ENCODE data around the gene KRTAP10-2.
"Not testable (repeated sequence)": the region's sequence is repeated elsewhere in the genome, so short reads cannot be mapped to it uniquely, and the experiment has no call there.

The KRTAP10-2 gene

GRCh38 chr21:44592446-44593311 is 41.4 kb upstream of the KRTAP10-2 start, which contains the start of gene KRTAP10-6:
KRTAP10-6 (minus strand) TSS chr21:44592505; CDS start chr21:44592484, 21 bp downstream.
- H3K4me1 ChIP-seq (ENCODE audit: low read depth, poor library complexity, severe bottlenecking) = no peaks in the 10 kb centered on the region
- H3K4me3 ChIP-seq (IDR thresholded peaks at IDR 0.05; ENCODE audit: insufficient read depth, low read depth, low read length) = no peak within 1 kb of the TSS
- no peaks in the 10 kb centered on the region for H3K79me2 ChIP-seq (ENCODE audit: insufficient read depth, low read depth)
- no peak for TF ChIP-seq CTCF (conservative IDR thresholded peaks at IDR 0.05; ENCODE audit: low read depth, low read length)
- H4K20me1 ChIP-seq (ENCODE audit: insufficient read depth) = no peaks in the 10 kb centered on the region
- no peak within 1 kb of the TSS for H3K27ac ChIP-seq
- H3K9ac ChIP-seq = no peak within 1 kb of the TSS
- H3K36me3 ChIP-seq (ENCODE audit: insufficient read depth) = no peaks in the 10 kb centered on the region
- no peak within 1 kb of the TSS; the same call in 1 of the 2 replicates for H2AFZ ChIP-seq (ENCODE audit: low read depth)
- H3K27me3 ChIP-seq (ENCODE audit: insufficient read depth, low read depth) = peaks cover 52% of the 10 kb centered on the region; the same call in 1 of the 2 replicates
- H3K4me2 ChIP-seq = no peak within 1 kb of the TSS

GRCh38 chr21:44591801-44592130 is 40.5 kb upstream of the KRTAP10-2 start:
- peaks cover 43% of the 10 kb centered on the region; the same call in 1 of the 2 replicates for H3K27me3 ChIP-seq (ENCODE audit: insufficient read depth, low read depth)
- H3K4me3 ChIP-seq (IDR thresholded peaks at IDR 0.05; ENCODE audit: insufficient read depth, low read depth, low read length); H2AFZ ChIP-seq (ENCODE audit: low read depth); H3K4me1 ChIP-seq (ENCODE audit: low read depth, poor library complexity, severe bottlenecking); H4K20me1 ChIP-seq (ENCODE audit: insufficient read depth); H3K27ac ChIP-seq; H3K4me2 ChIP-seq; H3K79me2 ChIP-seq (ENCODE audit: insufficient read depth, low read depth); H3K36me3 ChIP-seq (ENCODE audit: insufficient read depth); H3K9ac ChIP-seq: not testable (repeated sequence)

GRCh38 chr21:44590897-44591800 is 39.8 kb upstream of the KRTAP10-2 start:
- H3K4me3 ChIP-seq (IDR thresholded peaks at IDR 0.05; ENCODE audit: insufficient read depth, low read depth, low read length); H3K36me3 ChIP-seq (ENCODE audit: insufficient read depth); H2AFZ ChIP-seq (ENCODE audit: low read depth); H3K27ac ChIP-seq; H3K79me2 ChIP-seq (ENCODE audit: insufficient read depth, low read depth); H3K4me2 ChIP-seq; H3K4me1 ChIP-seq (ENCODE audit: low read depth, poor library complexity, severe bottlenecking); H3K9ac ChIP-seq; H4K20me1 ChIP-seq (ENCODE audit: insufficient read depth): not testable (repeated sequence)
- peaks cover 37% of the 10 kb centered on the region; the same call in 1 of the 2 replicates for H3K27me3 ChIP-seq (ENCODE audit: insufficient read depth, low read depth)

DNA sequence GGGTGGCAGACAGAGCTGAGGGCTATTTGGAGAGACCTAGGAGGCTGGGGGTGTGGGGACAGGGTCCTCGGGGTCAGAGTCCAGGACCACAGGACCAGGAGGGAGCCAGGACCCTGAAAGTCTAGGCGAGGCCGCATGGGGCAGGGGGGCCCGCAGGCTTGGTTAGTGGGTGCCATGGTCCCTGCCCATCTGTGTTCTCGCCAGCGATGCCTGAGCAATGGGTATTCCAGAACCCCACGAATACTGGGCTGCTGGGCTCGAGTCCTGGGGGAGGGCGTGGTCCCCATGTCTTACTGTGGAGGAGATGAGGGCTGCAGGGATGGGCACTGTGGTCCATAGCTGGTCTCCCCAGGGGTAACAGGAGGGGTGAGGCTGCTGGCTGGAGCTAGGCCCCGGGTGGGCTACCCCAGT is 39.0 kb upstream of the KRTAP10-2 start:
- Histone ChIP-seq H3K4me1 (ENCODE audit: low read depth, poor library complexity, severe bottlenecking) (no peaks in the 10 kb centered on the region), H4K20me1 (ENCODE audit: insufficient read depth) (no peaks in the 10 kb centered on the region)

More for the DNA sequence above, 39.0 kb upstream of the KRTAP10-2 start:
- Histone ChIP-seq H3K9ac (no peak overlapping the region), H3K4me2 (no peak overlapping the region), H3K27me3 (ENCODE audit: insufficient read depth, low read depth) (peaks cover 39% of the 10 kb centered on the region; the same call in 1 of the 2 replicates), H3K27ac (no peak overlapping the region), H3K4me3 (IDR thresholded peaks at IDR 0.05; ENCODE audit: insufficient read depth, low read depth, low read length) (no peak overlapping the region), H2AFZ (ENCODE audit: low read depth) (no peak overlapping the region), H3K36me3 (ENCODE audit: insufficient read depth) (no peaks in the 10 kb centered on the region), H3K79me2 (ENCODE audit: insufficient read depth, low read depth) (no peaks in the 10 kb centered on the region)
- TF ChIP-seq CTCF (conservative IDR thresholded peaks at IDR 0.05; ENCODE audit: low read depth, low read length) = no peak
